Stimulated activated CD8-positive, alpha-beta memory T cell treated with anti-CD3 and anti-CD28 coated beads, Interleukin-2, amount 100 ng/mL, for 1 hour (primary cell): ENCODE data around the gene TRIM34.
A peak's percentile ranks its signal among the peaks of the same experiment; 100 is the strongest.
"Not testable (repeated sequence)": the region's sequence is repeated elsewhere in the genome, so short reads cannot be mapped to it uniquely, and the experiment has no call there.

ENCODE experiments used
- DNase-seq, 2 donors: peaks; one replicate each; pipeline ENCODE4 v3.0.0-alpha.2; 2020; ENCODE audit warnings: low read depth in 2 of 2

The TRIM34 gene

GRCh38 chr11:5624489-5625279, at the start of gene TRIM34:
TRIM34 (plus strand) TSS chr11:5625001; CDS start chr11:5632332, 7,331 bp downstream.
- DNase-seq, result peak; percentile 20 to 36

DNA sequence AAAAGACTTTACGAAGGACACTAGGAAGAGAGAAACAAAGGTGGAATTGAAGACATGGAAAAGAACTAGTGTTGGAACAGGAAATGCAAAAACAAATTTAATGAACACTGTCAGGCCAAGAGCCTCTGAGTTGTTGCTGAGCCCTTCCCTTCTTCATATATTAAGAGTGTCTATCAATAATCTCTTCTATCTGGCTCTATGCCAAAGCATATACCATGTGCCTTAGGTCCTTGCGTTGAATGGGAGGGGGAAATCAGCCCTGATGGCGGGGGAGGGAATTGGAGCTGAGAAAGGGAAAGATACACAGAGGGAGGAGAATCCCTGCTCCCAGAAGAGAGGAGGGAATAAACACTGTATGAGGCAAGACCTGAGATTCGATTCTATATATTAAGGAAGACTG, 49.6 kb upstream of the TRIM34 start:
- no peak for DNase-seq

GRCh38 chr11:5577101-5577500, 47.7 kb upstream of the TRIM34 start:
- DNase-seq, result no peak

DNA sequence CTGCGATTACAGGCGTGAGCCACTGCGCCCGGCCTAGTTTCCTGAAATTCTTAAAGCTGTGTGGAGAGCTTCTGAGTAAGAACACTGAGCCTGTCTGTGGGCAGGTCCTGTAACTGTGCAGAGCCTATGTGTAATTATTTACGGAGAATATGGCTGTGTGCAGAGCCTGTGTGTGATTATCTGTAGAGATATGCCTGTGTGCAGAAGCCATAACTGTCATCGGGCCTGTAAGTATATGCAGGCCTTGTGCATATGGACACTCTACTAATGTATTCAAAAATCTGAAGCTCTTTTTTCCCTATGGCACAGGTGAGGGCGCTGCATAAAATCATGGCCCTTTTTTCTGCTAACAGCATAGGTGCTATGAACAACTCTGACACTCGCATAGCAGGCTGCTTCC, 44.2 kb upstream of the TRIM34 start, which contains the start of gene OR52B6:
TSS of gene OR52B6 (plus strand) at position 301 of the 400 bp plus-strand sequence. CDS start at position 301, 0 bp downstream.
- no peak for DNase-seq

GRCh38 chr11:5581014-5581413, 43.8 kb upstream of the TRIM34 start:
- DNase-seq, result no peak

- DNase-seq, result not testable (repeated sequence)
These were observed 40.3 kb upstream of the TRIM34 start for GRCh38 chr11:5584458-5584857.

- DNase-seq, result not testable (repeated sequence)
These were observed 34.9 kb upstream of the TRIM34 start for GRCh38 chr11:5589906-5590305.

DNA sequence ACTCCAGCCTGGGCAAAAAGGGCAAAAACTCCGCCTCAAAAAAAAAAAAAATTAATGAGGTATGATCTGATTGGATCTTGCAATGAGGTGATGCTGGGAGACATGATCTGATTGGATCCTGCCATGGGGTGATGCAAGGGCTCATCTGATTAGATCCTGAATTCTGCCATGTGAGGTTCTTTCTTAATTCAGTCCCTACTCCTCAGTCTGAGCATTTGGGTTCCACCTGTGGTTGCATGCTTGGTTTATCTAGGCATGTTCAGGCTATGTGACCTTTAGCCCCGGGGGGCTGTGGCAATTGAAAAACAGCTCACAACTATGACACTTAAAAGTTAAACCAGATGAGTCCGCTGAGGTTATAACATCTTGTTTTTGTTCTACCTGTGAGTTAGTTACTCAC, 33.2 kb upstream of the TRIM34 start:
- no peak for DNase-seq

DNA sequence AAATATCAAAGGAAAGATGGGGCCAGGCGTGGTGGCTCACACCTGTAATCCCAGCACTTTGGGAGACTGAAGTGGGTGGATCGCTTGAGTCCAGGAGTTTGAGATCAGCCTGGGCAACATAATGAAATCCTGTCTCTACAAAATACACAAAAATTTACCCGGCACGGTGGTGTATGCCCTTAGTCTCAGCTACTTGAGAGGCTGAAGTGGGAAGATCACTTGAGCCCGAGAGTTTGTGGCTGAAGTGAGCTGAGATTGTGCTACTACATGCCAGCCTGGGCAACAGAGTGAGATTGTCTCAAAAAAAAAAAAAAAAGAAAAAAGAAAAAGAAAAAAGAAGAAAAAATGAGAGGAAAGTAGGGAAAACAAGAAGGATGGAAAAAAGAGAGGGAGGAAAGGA, 32.2 kb upstream of the TRIM34 start:
- DNase-seq, result no peak

- DNase-seq, result no peak
These were observed 31.7 kb upstream of the TRIM34 start for GRCh38 chr11:5593146-5593545.

- DNase-seq, result no peak
These were observed 28.1 kb upstream of the TRIM34 start, which contains the start of gene TRIM6 for GRCh38 chr11:5596607-5597201. TRIM6 (plus strand) TSS chr11:5596637; CDS start chr11:5596898, 261 bp downstream.

GRCh38 chr11:5597953-5598352, 26.8 kb upstream of the TRIM34 start:
- DNase-seq, result no peak

GRCh38 chr11:5600374-5600851, 24.4 kb upstream of the TRIM34 start:
- peak in 1 of 2 donors; percentile 35 for DNase-seq

DNA sequence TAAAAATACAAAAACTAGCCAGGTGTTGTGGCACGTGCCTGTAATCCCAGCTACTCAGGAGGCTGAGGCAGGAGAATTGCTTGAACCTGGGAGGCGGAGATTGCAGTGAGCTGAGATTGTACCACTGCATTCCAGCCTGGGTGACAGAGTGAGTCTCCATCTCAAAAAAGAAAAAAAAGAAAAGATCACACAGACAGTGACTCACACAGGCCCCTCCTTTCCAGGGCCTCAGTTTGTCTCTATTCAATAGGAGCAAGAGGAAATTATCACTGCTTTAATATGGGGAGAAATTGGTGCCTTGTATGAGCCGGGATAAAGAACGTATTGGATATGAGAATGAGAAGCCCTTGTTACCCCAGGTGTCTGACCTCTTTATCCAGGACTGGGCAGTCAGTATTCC, 22.0 kb upstream of the TRIM34 start:
- not testable (repeated sequence) for DNase-seq

DNA sequence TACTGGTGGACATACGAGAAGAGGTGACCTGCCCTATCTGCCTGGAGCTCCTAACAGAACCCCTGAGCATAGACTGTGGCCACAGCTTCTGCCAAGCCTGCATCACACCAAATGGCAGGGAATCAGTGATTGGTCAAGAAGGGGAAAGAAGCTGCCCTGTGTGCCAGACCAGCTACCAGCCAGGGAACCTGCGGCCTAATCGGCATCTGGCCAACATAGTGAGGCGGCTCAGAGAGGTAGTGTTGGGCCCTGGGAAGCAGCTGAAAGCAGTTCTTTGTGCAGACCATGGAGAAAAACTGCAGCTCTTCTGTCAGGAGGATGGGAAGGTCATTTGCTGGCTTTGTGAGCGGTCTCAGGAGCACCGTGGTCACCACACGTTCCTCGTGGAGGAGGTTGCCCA, 21.5 kb upstream of the TRIM34 start:
- no peak for DNase-seq

GRCh38 chr11:5604896-5605295, 19.9 kb upstream of the TRIM34 start:
- DNase-seq, result no peak

- no peak for DNase-seq
These were observed 19.0 kb upstream of the TRIM34 start for GRCh38 chr11:5605849-5606248.

- DNase-seq, result no peak
These were observed 16.0 kb upstream of the TRIM34 start for GRCh38 chr11:5608808-5609207.

DNA sequence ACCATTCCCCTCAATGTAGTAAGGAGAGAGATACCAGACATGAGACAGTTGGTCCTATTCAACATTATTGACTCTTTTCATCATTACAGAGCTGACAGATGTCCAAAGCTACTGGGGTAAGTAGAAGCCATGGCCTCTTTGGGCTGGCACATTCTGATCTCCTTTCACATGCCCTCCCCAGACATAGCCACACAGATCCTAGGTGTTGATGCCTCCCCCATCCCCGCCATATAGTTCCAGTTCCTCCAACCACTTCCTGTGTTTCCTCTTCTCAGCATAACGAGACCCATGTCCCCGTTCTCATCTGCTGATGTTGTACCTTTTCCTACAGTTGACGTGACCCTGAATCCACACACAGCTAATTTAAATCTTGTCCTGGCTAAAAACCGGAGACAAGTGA, 14.4 kb upstream of the TRIM34 start:
- no peak for DNase-seq

DNA sequence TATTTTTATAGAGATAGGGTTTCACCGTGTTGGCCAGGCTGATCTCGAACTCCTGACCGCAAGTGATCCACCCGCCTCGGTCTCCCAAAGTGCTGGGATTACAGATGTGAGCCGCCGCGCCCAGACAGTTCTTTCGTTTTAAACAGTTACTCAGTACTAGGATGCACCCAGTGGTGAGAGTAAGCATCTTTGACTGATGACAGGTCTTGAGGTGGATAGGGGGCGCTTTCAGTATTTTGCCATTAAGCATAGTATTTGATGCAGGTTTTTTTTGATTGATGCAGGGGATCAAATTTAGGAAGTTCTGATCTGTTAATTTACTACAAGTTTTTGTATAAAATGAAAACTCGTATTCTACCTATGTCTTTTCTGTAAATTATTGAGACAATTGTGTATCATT, 13.2 kb upstream of the TRIM34 start:
- DNase-seq, result no peak

- DNase-seq, result no peak
These were observed 6.0 kb upstream of the TRIM34 start for GRCh38 chr11:5618807-5619206.

DNA sequence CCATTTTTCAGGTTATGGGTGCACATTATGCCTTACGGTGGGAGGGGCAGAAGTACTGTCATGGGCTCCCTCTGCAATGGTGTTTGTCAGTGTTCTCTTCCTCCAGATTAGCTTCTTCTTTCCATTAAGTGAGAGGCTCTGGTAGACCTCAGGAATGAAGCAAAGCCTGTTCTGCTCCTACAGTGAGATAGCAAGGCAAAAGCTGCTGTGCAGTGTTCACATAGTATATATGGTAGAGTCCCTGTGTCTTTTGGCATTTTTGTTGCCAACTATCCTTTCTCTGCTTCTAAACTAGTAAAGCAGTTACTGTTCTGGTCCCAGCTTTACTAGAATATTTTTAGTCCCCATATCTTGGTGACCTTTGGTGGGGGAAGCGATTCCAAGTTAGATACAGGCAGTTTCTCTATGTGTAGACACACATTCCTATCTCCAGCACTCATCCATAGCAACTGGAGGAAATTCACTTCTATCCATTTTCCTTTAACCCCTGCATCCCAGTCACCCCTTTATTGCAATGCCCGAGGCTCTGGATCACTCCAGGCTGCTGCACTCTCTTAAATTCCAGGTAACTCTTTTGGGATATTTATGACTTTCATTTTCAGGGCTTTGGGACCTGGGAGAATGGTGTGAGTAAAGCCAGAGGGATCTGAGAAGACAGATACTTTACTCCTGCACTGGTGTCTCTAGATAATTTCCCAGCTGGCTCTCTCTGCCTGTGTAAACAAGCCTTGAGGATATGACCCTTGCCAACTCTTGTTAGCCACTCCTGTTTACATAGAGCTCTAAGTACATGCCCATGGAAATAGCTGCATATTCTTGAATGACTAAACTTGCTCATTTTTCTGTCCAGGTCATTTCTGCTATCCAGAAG, 3.9 kb upstream of the TRIM34 start:
- DNase-seq, result no peak
